Mesothelial cell of epicardium (in vitro differentiated cells): ENCODE data around the gene TSPAN4. TPM values are rescaled to one million over a fixed set of nuclear protein-coding genes. Genes with fewer than 3 reads are reported as not detected.

Experiments used
- DNase-seq, 2 experiments: peaks; one replicate each; pipeline ENCODE4 v3.0.0; 2021; ENCODE audit warnings: low spot score in 2 of 2; ENCODE audit not compliant: unreplicated experiment in 2 of 2
- H3K27ac Mint-ChIP-seq: 2 replicates; pipeline ENCODE4 v1.8.0; 2021; ENCODE audit warnings: mixed read lengths
- H3K27me3 Mint-ChIP-seq: 2 replicates; pipeline ENCODE4 v1.8.0; 2021; ENCODE audit warnings: low read depth, mixed read lengths
- H3K36me3 Mint-ChIP-seq: 2 replicates; pipeline ENCODE4 v1.8.0; 2021; ENCODE audit warnings: mixed read lengths
- H3K4me1 Mint-ChIP-seq: 2 replicates; pipeline ENCODE4 v1.8.0; 2021; ENCODE audit warnings: mixed read lengths
- H3K4me3 Mint-ChIP-seq: 2 replicates; pipeline ENCODE4 v1.8.0; 2021; ENCODE audit warnings: mild to moderate bottlenecking, moderate library complexity, mixed read lengths
- H3K9me3 Mint-ChIP-seq: 2 replicates; pipeline ENCODE4 v1.8.0; 2021; ENCODE audit warnings: mixed read lengths
- CTCF ChIP-seq: fragments of 200-600 bp; sonication (generic); IDR thresholded peaks from one replicate; pipeline ENCODE4 v1.5.0; 2021; ENCODE audit warnings: antibody characterized with exemption; ENCODE audit not compliant: unreplicated experiment
- total RNA-seq: library from RNA; stranded (reverse); gene quantifications from 3 replicates; pipeline ENCODE4 v1.2.1, GENCODE V29; 2021

Gene TSPAN4
- total RNA-seq, 1 donor from 2014 or later, result 94.1 TPM

GRCh38 chr11:909406-909805, 66.8 kb downstream of the TSPAN4 start:
- Mint-ChIP-seq H3K4me3 (peak overlapping the region; percentile 92), H3K4me1 (peaks cover 12% of the 10 kb centered on the region), H3K9me3 (no peaks in the 10 kb centered on the region), H3K27ac (no peak overlapping the region), H3K36me3 (peaks cover 7% of the 10 kb centered on the region), H3K27me3 (no peaks in the 10 kb centered on the region)
- DNase-seq, result no peak
- no peak for TF ChIP-seq CTCF

- Mint-ChIP-seq H3K4me1 (peaks cover 12% of the 10 kb centered on the region), H3K9me3 (no peaks in the 10 kb centered on the region), H3K36me3 (peaks cover 7% of the 10 kb centered on the region), H3K4me3 (peak overlapping the region; percentile 92), H3K27me3 (no peaks in the 10 kb centered on the region), H3K27ac (peak overlapping the region; percentile 85)
- no peak for TF ChIP-seq CTCF
- no peak for DNase-seq
Measured at GRCh38 chr11:910044-910588, 67.5 kb downstream of the TSPAN4 start.

DNA sequence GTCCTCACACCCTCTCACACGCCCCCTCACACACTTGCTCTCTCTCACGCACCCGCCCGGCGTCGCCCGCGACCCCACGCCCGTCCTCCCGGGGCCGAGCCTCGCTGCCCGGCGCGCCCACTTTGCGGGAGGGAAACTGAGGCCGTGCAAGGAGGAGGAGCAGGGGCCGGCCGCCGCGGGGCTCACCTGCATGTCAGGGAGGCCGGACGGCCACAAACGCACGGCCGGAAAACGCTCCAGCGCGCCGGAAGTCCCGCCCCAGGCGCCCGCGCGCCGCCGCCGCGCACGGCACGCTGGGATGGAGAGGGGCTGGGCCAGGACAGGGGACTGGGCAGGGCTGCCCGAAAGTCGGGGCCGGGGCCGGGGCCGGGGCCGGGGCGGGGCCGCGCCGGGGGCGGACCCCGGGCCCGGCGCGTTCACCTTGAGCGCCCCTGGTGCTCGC, 68.0 kb downstream of the TSPAN4 start, which contains the start of gene CHID1:
TSS of gene CHID1 (minus strand) at position 222 of the 442 bp plus-strand sequence. CDS start 5,994 bp downstream, outside the sequence.
- H3K4me3 Mint-ChIP-seq, result peak within 1 kb of the TSS; percentile 92
- peak; percentile 62 to 82 for DNase-seq
- peaks cover 12% of the 10 kb centered on the region for H3K4me1 Mint-ChIP-seq
- no peaks in the 10 kb centered on the region for H3K9me3 Mint-ChIP-seq
- peaks cover 5% of the 10 kb centered on the region for H3K36me3 Mint-ChIP-seq
- no peaks in the 10 kb centered on the region for H3K27me3 Mint-ChIP-seq
- no peak for TF ChIP-seq CTCF
- H3K27ac Mint-ChIP-seq, result peak within 1 kb of the TSS; percentile 90

DNA sequence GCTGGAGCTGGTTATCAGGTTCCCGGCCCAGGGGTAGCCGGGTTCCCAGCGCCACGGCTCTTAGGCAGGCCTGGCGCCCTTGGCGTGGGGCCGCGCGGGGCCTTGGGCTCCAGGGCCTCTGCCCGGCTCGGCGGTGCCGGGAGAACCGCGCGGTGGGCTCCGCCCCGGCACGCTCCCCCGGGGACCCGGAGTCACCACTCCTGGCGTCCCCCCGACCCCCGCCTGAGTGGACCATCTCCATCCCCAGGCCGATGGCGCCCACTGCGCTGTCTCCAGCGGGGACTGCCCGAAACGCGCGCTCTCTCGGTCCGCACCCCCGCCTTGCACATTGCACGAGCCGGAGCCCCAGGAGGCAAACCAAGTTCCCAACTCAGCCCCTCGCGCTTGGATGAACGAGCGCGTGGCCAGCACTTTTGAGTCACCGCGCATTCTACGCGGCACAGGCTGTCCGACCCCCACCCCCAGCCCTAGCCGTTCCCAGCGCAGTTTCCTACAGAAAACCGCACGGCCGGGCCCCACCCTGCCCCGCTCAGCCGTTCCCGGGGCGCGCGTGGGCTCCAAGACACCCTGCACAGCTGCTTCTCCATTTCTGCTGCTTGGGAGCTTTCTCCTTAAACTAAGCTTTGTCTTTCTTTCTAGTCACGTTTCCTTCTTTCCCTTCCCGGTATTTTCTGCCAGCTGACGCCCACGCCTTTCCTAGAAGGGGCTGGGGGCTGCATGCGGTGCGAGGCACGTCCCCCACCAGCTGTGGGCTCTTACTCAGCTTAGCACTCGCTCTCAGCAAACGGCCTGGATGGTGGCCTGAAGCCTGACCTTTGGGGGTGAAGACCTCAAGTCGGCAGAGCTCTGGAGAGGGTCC, 68.6 kb downstream of the TSPAN4 start:
- Mint-ChIP-seq H3K27ac (peak overlapping the region; percentile 90), H3K9me3 (no peaks in the 10 kb centered on the region), H3K4me3 (peak overlapping the region; percentile 79), H3K36me3 (peaks cover 4% of the 10 kb centered on the region), H3K4me1 (peaks cover 12% of the 10 kb centered on the region), H3K27me3 (no peaks in the 10 kb centered on the region)
- DNase-seq, result peak; percentile 48 to 77
- no peak for TF ChIP-seq CTCF

DNA sequence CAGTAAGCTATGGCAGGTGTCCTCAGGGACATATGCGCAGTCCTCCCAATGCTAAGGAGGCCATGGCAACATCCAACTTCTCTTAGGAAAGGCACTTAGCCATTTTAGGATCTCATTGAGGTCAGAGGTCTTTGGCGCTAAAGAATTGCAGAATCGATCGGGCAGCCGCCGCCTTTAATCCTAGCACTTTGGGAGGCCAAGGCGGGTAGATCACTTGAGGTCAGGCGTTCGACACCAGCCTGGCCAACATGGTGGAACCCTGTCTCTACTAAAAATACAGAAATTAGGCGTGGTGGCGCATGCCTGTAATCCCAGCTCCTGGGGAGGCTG, 69.2 kb downstream of the TSPAN4 start:
- no peak for TF ChIP-seq CTCF
- Mint-ChIP-seq H3K4me3 (peak overlapping the region; percentile 79), H3K9me3 (no peaks in the 10 kb centered on the region), H3K27ac (peak overlapping the region; percentile 90), H3K36me3 (peaks cover 1% of the 10 kb centered on the region), H3K4me1 (peaks cover 12% of the 10 kb centered on the region), H3K27me3 (no peaks in the 10 kb centered on the region)
- no peak for DNase-seq
